GM12873 (cell line): ENCODE results near the gene QSER1.

Experiments
- CTCF ChIP-seq: IDR thresholded peaks from 2 replicates; pipeline ENCODE4 v1.5.1; 2012; ENCODE audit warnings: low read depth, mild to moderate bottlenecking, moderate library complexity, low read length, control low read depth; ENCODE audit not compliant: insufficient read depth; ENCODE audit errors: missing control alignments

Gene QSER1

GRCh38 chr11:32884023-32884422, 8.6 kb upstream of the QSER1 start:
- no peak for TF ChIP-seq CTCF

GRCh38 chr11:32884770-32885384, 7.7 kb upstream of the QSER1 start:
- peak; percentile 59 for TF ChIP-seq CTCF

GRCh38 chr11:32885556-32885955, 7.1 kb upstream of the QSER1 start:
- no peak for TF ChIP-seq CTCF

GRCh38 chr11:32886180-32886579, 6.4 kb upstream of the QSER1 start:
- no peak for TF ChIP-seq CTCF

GRCh38 chr11:32888805-32889204, 3.8 kb upstream of the QSER1 start:
- TF ChIP-seq CTCF: no peak

GRCh38 chr11:32890843-32891656, 1.6 kb upstream of the QSER1 start:
- TF ChIP-seq CTCF: no peak

GRCh38 chr11:32891657-32892354, 805 bp upstream of the QSER1 start:
- TF ChIP-seq CTCF: no peak
